GM18517 (cell line): ENCODE data around the gene SOX4.
A peak's percentile ranks its signal among the peaks of the same experiment; 100 is the strongest.
"Not testable (repeated sequence)": the region's sequence is repeated elsewhere in the genome, so short reads cannot be mapped to it uniquely, and the experiment has no call there.

Source experiments
- ATAC-seq: cut with Tn5 transposase; IDR thresholded peaks from one replicate; pipeline ENCODE4 v1.9.1; 2021; ENCODE audit warnings: mild to moderate bottlenecking, moderate library complexity; ENCODE audit not compliant: unreplicated experiment

Gene SOX4

GRCh38 chr6:21593412-21593926, at the start of gene SOX4:
Gene SOX4 (plus strand): TSS chr6:21593751. CDS start chr6:21594535, 784 bp downstream.
- ATAC-seq = peak; percentile 72

- not testable (repeated sequence) for ATAC-seq
These were observed 41.3 kb upstream of the SOX4 start for GRCh38 chr6:21552286-21552685.

- ATAC-seq = no peak
These were observed 39.3 kb upstream of the SOX4 start for GRCh38 chr6:21554286-21554685.

- no peak for ATAC-seq
These were observed 38.4 kb upstream of the SOX4 start for GRCh38 chr6:21555197-21555596.

- ATAC-seq = no peak
These were observed 37.0 kb upstream of the SOX4 start for GRCh38 chr6:21556511-21556910.

GRCh38 chr6:21556968-21557721, 36.4 kb upstream of the SOX4 start:
- ATAC-seq = no peak

- ATAC-seq = no peak
These were observed 34.3 kb upstream of the SOX4 start for GRCh38 chr6:21559238-21559637.

GRCh38 chr6:21560249-21560648, 33.3 kb upstream of the SOX4 start:
- no peak for ATAC-seq

- no peak for ATAC-seq
These were observed 28.1 kb upstream of the SOX4 start for GRCh38 chr6:21565431-21565830.

- no peak for ATAC-seq
These were observed 15.0 kb upstream of the SOX4 start for GRCh38 chr6:21578523-21578922.

- no peak for ATAC-seq
These were observed 10.9 kb upstream of the SOX4 start for GRCh38 chr6:21582651-21583050.

- ATAC-seq = no peak
These were observed 7.3 kb upstream of the SOX4 start for GRCh38 chr6:21586300-21586699.

GRCh38 chr6:21586740-21587178, 6.8 kb upstream of the SOX4 start:
- ATAC-seq = peak; percentile 2

- ATAC-seq = peak; percentile 35
These were observed 6.2 kb upstream of the SOX4 start for GRCh38 chr6:21587179-21587960.

- peak; percentile 28 for ATAC-seq
These were observed 5.5 kb upstream of the SOX4 start for GRCh38 chr6:21587961-21588480.

- peak; percentile 28 for ATAC-seq
These were observed 4.8 kb upstream of the SOX4 start for GRCh38 chr6:21588481-21589351.

GRCh38 chr6:21589352-21590345, 3.9 kb upstream of the SOX4 start:
- peak; percentile 26 for ATAC-seq

GRCh38 chr6:21590346-21590745, 3.2 kb upstream of the SOX4 start:
- ATAC-seq = no peak

GRCh38 chr6:21591446-21591845, 2.1 kb upstream of the SOX4 start:
- no peak for ATAC-seq
